HuH-7 (cell line): ENCODE data around the gene FBRSL1.

ENCODE experiments used
- DNase-seq: peaks from one replicate; pipeline ENCODE4 v3.0.0; 2011; ENCODE audit warnings: low spot score

Gene FBRSL1

GRCh38 chr12:132558861-132559623 is 69.1 kb downstream of the FBRSL1 start:
- DNase-seq = no peak

- peak; percentile 79 for DNase-seq
Observed at GRCh38 chr12:132559652-132560363, 69.9 kb downstream of the FBRSL1 start.

- peak; percentile 40 for DNase-seq
Observed at GRCh38 chr12:132560364-132560613, 70.3 kb downstream of the FBRSL1 start.

GRCh38 chr12:132560614-132561426 is 70.9 kb downstream of the FBRSL1 start:
- DNase-seq = peak; percentile 92
